Measurements from ENCODE around the gene OTOP2. TPM values are rescaled to one million over a fixed set of nuclear protein-coding genes. Genes with fewer than 3 reads are reported as not detected.
"Not testable (repeated sequence)": the region's sequence is repeated elsewhere in the genome, so short reads cannot be mapped to it uniquely, and the experiment has no call there.

The OTOP2 gene
- total RNA-seq, 1 donor from 2014 or later, result not detected

- DNase-seq (ENCODE audit: low read depth in 2 of 2), result no peak
These were observed 23.9 kb upstream of the OTOP2 start for GRCh38 chr17:74900208-74900607.

- no peak for DNase-seq (ENCODE audit: low read depth in 2 of 2)
These were observed 22.5 kb upstream of the OTOP2 start for GRCh38 chr17:74901353-74902135.

- DNase-seq (ENCODE audit: low read depth in 2 of 2), result no peak
These were observed 21.0 kb upstream of the OTOP2 start for GRCh38 chr17:74903034-74903433.

GRCh38 chr17:74903671-74904070 is 20.4 kb upstream of the OTOP2 start:
- DNase-seq (ENCODE audit: low read depth in 2 of 2), result no peak

- DNase-seq (ENCODE audit: low read depth in 2 of 2), result no peak
These were observed 19.2 kb upstream of the OTOP2 start for GRCh38 chr17:74904687-74905409.

- DNase-seq (ENCODE audit: low read depth in 2 of 2), result not testable (repeated sequence)
These were observed 17.8 kb upstream of the OTOP2 start for GRCh38 chr17:74906214-74906793.

GRCh38 chr17:74907012-74907411 is 17.1 kb upstream of the OTOP2 start:
- DNase-seq (ENCODE audit: low read depth in 2 of 2), result no peak

- DNase-seq (ENCODE audit: low read depth in 2 of 2), result not testable (repeated sequence)
These were observed 15.0 kb upstream of the OTOP2 start for GRCh38 chr17:74909097-74909496.

- DNase-seq (ENCODE audit: low read depth in 2 of 2), result not testable (repeated sequence)
These were observed 12.7 kb upstream of the OTOP2 start for GRCh38 chr17:74911423-74911822.

GRCh38 chr17:74916136-74916850 is 7.8 kb upstream of the OTOP2 start:
- no peak for DNase-seq (ENCODE audit: low read depth in 2 of 2)

- DNase-seq (ENCODE audit: low read depth in 2 of 2), result no peak
These were observed 7.2 kb upstream of the OTOP2 start for GRCh38 chr17:74916851-74917199.

GRCh38 chr17:74917430-74917829 is 6.6 kb upstream of the OTOP2 start:
- no peak for DNase-seq (ENCODE audit: low read depth in 2 of 2)

- no peak for DNase-seq (ENCODE audit: low read depth in 2 of 2)
These were observed 5.2 kb upstream of the OTOP2 start for GRCh38 chr17:74918906-74919305.

- no peak for DNase-seq (ENCODE audit: low read depth in 2 of 2)
These were observed 4.4 kb upstream of the OTOP2 start for GRCh38 chr17:74919440-74920305.

- DNase-seq (ENCODE audit: low read depth in 2 of 2), result no peak
These were observed 3.8 kb upstream of the OTOP2 start for GRCh38 chr17:74920306-74920620.

GRCh38 chr17:74920642-74921025 is 3.4 kb upstream of the OTOP2 start:
- DNase-seq (ENCODE audit: low read depth in 2 of 2), result no peak

- no peak for DNase-seq (ENCODE audit: low read depth in 2 of 2)
These were observed 2.9 kb upstream of the OTOP2 start for GRCh38 chr17:74921026-74921681.

GRCh38 chr17:74921769-74922168 is 2.3 kb upstream of the OTOP2 start:
- DNase-seq (ENCODE audit: low read depth in 2 of 2), result no peak

- DNase-seq (ENCODE audit: low read depth in 2 of 2), result no peak
These were observed 1.9 kb upstream of the OTOP2 start for GRCh38 chr17:74922172-74922571.

GRCh38 chr17:74922694-74923537 is 1.2 kb upstream of the OTOP2 start, which contains the start of gene USH1G:
Gene USH1G (minus strand): TSS chr17:74923255. CDS start chr17:74923073, 182 bp downstream.
- DNase-seq (ENCODE audit: low read depth in 2 of 2), result no peak
